Effector CD4-positive, alpha-beta T cell (primary cell): Measurements from ENCODE around the gene AGMO.

Experiments
- DNase-seq: peaks from one replicate; pipeline ENCODE4 v3.0.0-alpha.2; 2020

Gene AGMO

GRCh38 chr7:15494711-15495110 is 67.1 kb downstream of the AGMO start:
- no peak for DNase-seq

GRCh38 chr7:15491361-15491760 is 70.5 kb downstream of the AGMO start:
- no peak for DNase-seq

GRCh38 chr7:15490291-15490690 is 71.5 kb downstream of the AGMO start:
- DNase-seq, result no peak

- no peak for DNase-seq
Measured at GRCh38 chr7:15489861-15490260, 72.0 kb downstream of the AGMO start.

GRCh38 chr7:15489383-15489782 is 72.4 kb downstream of the AGMO start:
- no peak for DNase-seq

GRCh38 chr7:15488401-15488800 is 73.4 kb downstream of the AGMO start:
- DNase-seq, result no peak

GRCh38 chr7:15487896-15488295 is 73.9 kb downstream of the AGMO start:
- DNase-seq, result no peak

- DNase-seq, result no peak
Measured at GRCh38 chr7:15485998-15486397, 75.8 kb downstream of the AGMO start.

GRCh38 chr7:15485431-15485830 is 76.4 kb downstream of the AGMO start:
- no peak for DNase-seq

- DNase-seq, result no peak
Measured at GRCh38 chr7:15481132-15481531, 80.7 kb downstream of the AGMO start.

GRCh38 chr7:15478401-15478800 is 83.4 kb downstream of the AGMO start:
- DNase-seq, result no peak

- no peak for DNase-seq
Measured at GRCh38 chr7:15476531-15476918, 85.3 kb downstream of the AGMO start.

GRCh38 chr7:15475808-15476530 is 85.8 kb downstream of the AGMO start:
- no peak for DNase-seq

GRCh38 chr7:15471669-15471950 is 90.2 kb downstream of the AGMO start:
- no peak for DNase-seq

GRCh38 chr7:15470825-15471668 is 90.8 kb downstream of the AGMO start:
- DNase-seq, result no peak

GRCh38 chr7:15464667-15465121 is 97.1 kb downstream of the AGMO start:
- DNase-seq, result no peak

GRCh38 chr7:15463801-15464666 is 97.8 kb downstream of the AGMO start:
- no peak for DNase-seq

GRCh38 chr7:15462721-15463389 is 99.0 kb downstream of the AGMO start:
- DNase-seq, result no peak

- no peak for DNase-seq
Measured at GRCh38 chr7:15461576-15461975, 100.2 kb downstream of the AGMO start.

GRCh38 chr7:15459018-15459615 is 102.7 kb downstream of the AGMO start:
- DNase-seq, result no peak

GRCh38 chr7:15457990-15458955 is 103.5 kb downstream of the AGMO start:
- DNase-seq, result no peak
